KMS-11 (cell line): ENCODE data around the gene CDK13.

Source experiments
- H2AFZ ChIP-seq: fragments of 200-600 bp; sonication (generic); 2 replicates; pipeline ENCODE4 v1.6.1; 2016; ENCODE audit warnings: antibody characterized with exemption, mixed run types, low read depth
- H3K27ac ChIP-seq: fragments of 200-600 bp; sonication (generic); 2 replicates; pipeline ENCODE4 v1.6.1; 2016; ENCODE audit warnings: mild to moderate bottlenecking, mixed run types
- H3K27me3 ChIP-seq: fragments of 200-600 bp; sonication (generic); 2 replicates; pipeline ENCODE4 v1.6.1; 2017; ENCODE audit warnings: mild to moderate bottlenecking, low read depth, mixed run types, moderate library complexity; ENCODE audit not compliant: insufficient read depth
- H3K36me3 ChIP-seq: fragments of 200-600 bp; sonication (generic); 2 replicates; pipeline ENCODE4 v1.6.1; 2017; ENCODE audit warnings: mild to moderate bottlenecking, mixed run types; ENCODE audit not compliant: insufficient read depth
- H3K4me1 ChIP-seq: fragments of 200-600 bp; sonication (generic); 2 replicates; pipeline ENCODE4 v1.6.1; 2016; ENCODE audit warnings: mild to moderate bottlenecking, low read depth, mixed run types; ENCODE audit not compliant: poor library complexity, severe bottlenecking
- H3K4me2 ChIP-seq: fragments of 200-600 bp; sonication (generic); 2 replicates; pipeline ENCODE4 v1.7.0; 2016; ENCODE audit warnings: mild to moderate bottlenecking, mixed run types
- H3K4me3 ChIP-seq: fragments of 200-600 bp; sonication (generic); IDR thresholded peaks from 2 replicates; pipeline ENCODE4 v1.6.1; 2017; ENCODE audit warnings: low read depth, low read length, mixed read lengths; ENCODE audit not compliant: insufficient read depth
- H3K79me2 ChIP-seq: fragments of 200-600 bp; sonication (generic); 2 replicates; pipeline ENCODE4 v1.6.1; 2016; ENCODE audit warnings: low read depth, mixed run types; ENCODE audit not compliant: insufficient read depth
- H3K9ac ChIP-seq: fragments of 200-600 bp; sonication (generic); 2 replicates; pipeline ENCODE4 v1.6.1; 2016; ENCODE audit warnings: mild to moderate bottlenecking, mixed run types
- H4K20me1 ChIP-seq: fragments of 200-600 bp; sonication (generic); 2 replicates; pipeline ENCODE4 v1.6.1; 2016; ENCODE audit warnings: mild to moderate bottlenecking, mixed run types; ENCODE audit not compliant: insufficient read depth
- TF ChIP-seq, protein P1 (sequence below): fragments of 200-600 bp; sonication (generic); conservative IDR thresholded peaks from 2 replicates; pipeline ENCODE4 v1.6.1; 2017; ENCODE audit warnings: low read depth, mild to moderate bottlenecking, antibody characterized with exemption, low read length, moderate library complexity, mixed read lengths

CDK13 gene

DNA sequence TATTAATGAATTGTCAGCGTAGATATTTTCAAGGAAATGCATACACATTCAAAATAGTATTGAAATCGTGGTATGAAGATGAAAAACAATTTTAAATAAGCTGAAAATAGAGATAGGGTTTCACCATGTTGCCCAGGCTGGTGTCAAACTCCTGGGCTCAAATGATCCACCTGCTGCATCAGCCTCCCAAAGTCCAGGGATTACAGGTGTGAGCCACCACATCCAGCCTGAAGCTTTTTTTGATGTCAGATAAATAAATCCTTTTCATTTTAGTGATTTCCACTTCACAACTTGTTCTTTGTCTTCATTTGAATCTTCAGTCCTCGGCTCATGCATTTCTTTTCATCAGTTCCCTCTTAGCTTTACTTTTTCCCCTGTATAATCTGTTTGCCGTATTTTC is 4.6 kb downstream of the CDK13 start:
- no peak overlapping the region for H3K27ac ChIP-seq
- H3K36me3 ChIP-seq, result no peaks in the 10 kb centered on the region
- TF ChIP-seq, protein P1, sequence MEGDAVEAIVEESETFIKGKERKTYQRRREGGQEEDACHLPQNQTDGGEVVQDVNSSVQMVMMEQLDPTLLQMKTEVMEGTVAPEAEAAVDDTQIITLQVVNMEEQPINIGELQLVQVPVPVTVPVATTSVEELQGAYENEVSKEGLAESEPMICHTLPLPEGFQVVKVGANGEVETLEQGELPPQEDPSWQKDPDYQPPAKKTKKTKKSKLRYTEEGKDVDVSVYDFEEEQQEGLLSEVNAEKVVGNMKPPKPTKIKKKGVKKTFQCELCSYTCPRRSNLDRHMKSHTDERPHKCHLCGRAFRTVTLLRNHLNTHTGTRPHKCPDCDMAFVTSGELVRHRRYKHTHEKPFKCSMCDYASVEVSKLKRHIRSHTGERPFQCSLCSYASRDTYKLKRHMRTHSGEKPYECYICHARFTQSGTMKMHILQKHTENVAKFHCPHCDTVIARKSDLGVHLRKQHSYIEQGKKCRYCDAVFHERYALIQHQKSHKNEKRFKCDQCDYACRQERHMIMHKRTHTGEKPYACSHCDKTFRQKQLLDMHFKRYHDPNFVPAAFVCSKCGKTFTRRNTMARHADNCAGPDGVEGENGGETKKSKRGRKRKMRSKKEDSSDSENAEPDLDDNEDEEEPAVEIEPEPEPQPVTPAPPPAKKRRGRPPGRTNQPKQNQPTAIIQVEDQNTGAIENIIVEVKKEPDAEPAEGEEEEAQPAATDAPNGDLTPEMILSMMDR, result no peak
- peaks cover 53% of the 10 kb centered on the region for H3K4me1 ChIP-seq
- H3K4me3 ChIP-seq, result no peak overlapping the region
- peaks cover 89% of the 10 kb centered on the region for H3K79me2 ChIP-seq
- no peak overlapping the region for H2AFZ ChIP-seq
- H3K4me2 ChIP-seq, result peak overlapping the region; percentile 55
- H3K9ac ChIP-seq, result no peak overlapping the region; the same call in 1 of the 2 replicates
- no peaks in the 10 kb centered on the region for H3K27me3 ChIP-seq
- H4K20me1 ChIP-seq, result peaks cover 25% of the 10 kb centered on the region

DNA sequence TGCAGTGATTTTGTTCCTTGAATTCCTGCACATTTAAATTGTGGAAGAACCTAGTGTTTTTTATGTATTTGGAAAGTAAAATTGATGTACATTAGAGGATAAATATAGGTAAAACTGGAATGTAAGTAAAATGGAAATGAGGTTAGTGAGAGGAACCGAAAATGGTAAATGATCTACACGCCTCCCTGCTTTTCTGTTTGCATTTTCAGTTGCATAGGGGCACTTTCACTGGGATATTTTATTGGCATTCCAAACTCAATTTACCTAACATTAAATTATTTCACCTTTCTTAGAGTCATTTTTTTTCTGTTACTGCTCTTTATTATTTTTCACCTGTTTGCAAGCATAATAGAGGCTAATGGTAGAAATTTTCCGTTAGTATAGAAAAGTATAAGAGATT is 8.0 kb downstream of the CDK13 start:
- peaks cover 11% of the 10 kb centered on the region; the same call in 1 of the 2 replicates for H4K20me1 ChIP-seq
- peaks cover 53% of the 10 kb centered on the region for H3K4me1 ChIP-seq
- H3K4me3 ChIP-seq, result no peak overlapping the region
- no peak overlapping the region for H3K9ac ChIP-seq
- TF ChIP-seq, protein P1, result no peak
- peaks cover 100% of the 10 kb centered on the region for H3K79me2 ChIP-seq
- H3K4me2 ChIP-seq, result no peak overlapping the region
- H3K27me3 ChIP-seq, result no peaks in the 10 kb centered on the region
- no peaks in the 10 kb centered on the region for H3K36me3 ChIP-seq
- H3K27ac ChIP-seq, result no peak overlapping the region
- H2AFZ ChIP-seq, result no peak overlapping the region

DNA sequence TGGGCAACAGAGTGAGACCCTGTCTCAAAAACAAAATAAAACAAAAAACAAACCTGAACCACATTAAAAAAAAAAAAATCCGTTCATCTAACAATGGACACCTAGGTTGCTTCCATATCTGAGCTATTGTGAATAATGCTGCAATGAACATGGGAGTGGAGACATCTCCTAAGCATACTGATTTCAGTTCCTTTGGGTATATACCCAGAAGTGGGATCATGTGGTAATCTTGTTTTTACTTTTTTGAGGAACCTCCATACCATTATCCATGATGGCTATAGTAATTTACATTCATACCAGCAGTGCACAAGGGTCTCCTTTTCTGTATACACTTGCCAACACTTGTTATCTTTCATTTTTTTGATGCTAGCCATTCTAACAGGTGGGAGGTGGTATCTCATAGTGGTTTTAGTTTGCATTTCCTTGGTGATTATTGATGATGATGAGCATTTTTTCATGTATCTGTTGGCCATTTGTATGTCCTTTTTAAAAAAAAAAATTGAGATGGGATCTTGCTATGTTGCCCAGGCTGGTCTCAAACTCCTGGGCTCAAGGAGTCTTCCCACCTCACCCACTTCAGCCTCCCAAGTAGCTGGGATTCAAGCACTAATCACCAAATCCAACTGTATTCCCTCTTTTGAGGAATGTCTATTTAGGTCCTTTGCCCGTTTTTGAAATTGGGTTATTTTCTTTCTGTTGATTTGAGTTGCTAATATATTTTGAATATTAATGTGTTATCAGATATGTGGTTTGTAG is 17.5 kb downstream of the CDK13 start:
- H3K4me2 ChIP-seq, result no peak overlapping the region
- H3K27ac ChIP-seq, result no peak overlapping the region
- H3K79me2 ChIP-seq, result peaks cover 95% of the 10 kb centered on the region
- no peak overlapping the region for H2AFZ ChIP-seq
- no peak overlapping the region for H3K4me3 ChIP-seq
- TF ChIP-seq, protein P1, result no peak
- H3K27me3 ChIP-seq, result no peaks in the 10 kb centered on the region
- no peak overlapping the region for H3K9ac ChIP-seq
- H3K36me3 ChIP-seq, result no peaks in the 10 kb centered on the region
- peaks cover 19% of the 10 kb centered on the region for H4K20me1 ChIP-seq
- H3K4me1 ChIP-seq, result no peaks in the 10 kb centered on the region

DNA sequence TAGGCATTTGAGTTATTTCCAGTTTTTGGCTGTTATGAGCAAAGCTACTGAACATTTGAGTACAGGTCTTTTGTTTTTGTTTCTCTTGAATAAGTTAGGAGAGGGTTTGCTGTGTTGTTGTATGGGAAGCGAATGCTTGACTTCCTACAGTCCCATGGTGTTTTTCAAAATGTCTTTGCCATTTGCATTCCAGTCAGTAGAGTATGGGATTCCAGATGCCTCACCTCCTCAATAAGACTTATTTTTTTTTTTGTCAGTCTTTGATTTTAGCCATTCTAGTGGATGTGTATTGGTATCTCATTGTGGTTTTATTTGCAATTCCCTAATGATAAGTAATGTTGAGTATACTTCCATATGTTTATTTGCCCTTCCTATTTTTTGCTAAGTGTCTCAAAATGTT is 19.4 kb downstream of the CDK13 start:
- H3K9ac ChIP-seq, result no peak overlapping the region
- H3K27me3 ChIP-seq, result no peaks in the 10 kb centered on the region
- H3K79me2 ChIP-seq, result peaks cover 97% of the 10 kb centered on the region
- TF ChIP-seq, protein P1, result no peak
- no peak overlapping the region for H3K4me2 ChIP-seq
- H2AFZ ChIP-seq, result no peak overlapping the region
- no peak overlapping the region for H3K4me3 ChIP-seq
- H3K27ac ChIP-seq, result no peak overlapping the region
- no peaks in the 10 kb centered on the region for H3K36me3 ChIP-seq
- H3K4me1 ChIP-seq, result no peaks in the 10 kb centered on the region
- H4K20me1 ChIP-seq, result peaks cover 19% of the 10 kb centered on the region
